B cell (primary cell): ENCODE data around the gene PFDN5. TPM values are rescaled to one million over a fixed set of nuclear protein-coding genes. Genes with fewer than 3 reads are reported as not detected.

ENCODE experiments used
- ATAC-seq: fragments of 200-7000 bp; cut with Tn5 transposase; one replicate; pipeline ENCODE4 v1.10.0; 2021; ENCODE audit warnings: low read depth, mild to moderate bottlenecking, moderate number of reproducible peaks, moderate library complexity
- CTCF ChIA-PET: fragments of 350-600 bp; sonication (Branson Sonifier 250); formaldehyde crosslinking; loops from one replicate; lab custom pipeline; 2021; ENCODE audit warnings: antibody characterized with exemption, inconsistent platforms; lab: Charles Lee
- POLR2A ChIA-PET: fragments of 350-600 bp; sonication (Branson Sonifier 250); formaldehyde crosslinking; loops from one replicate; lab custom pipeline; 2021; ENCODE audit warnings: antibody characterized with exemption; lab: Charles Lee
- DNase-seq: peaks from one replicate; pipeline ENCODE4 v3.0.0; 2013
- H2AFZ ChIP-seq: 2 replicates; pipeline ENCODE4 v1.6.1; 2012; ENCODE audit warnings: mild to moderate bottlenecking, low read depth, low read length; ENCODE audit not compliant: insufficient read depth, poor library complexity, severe bottlenecking
- H3K27ac ChIP-seq, 2 donors: 1 replicate in 1 of 2; 2 replicates in 1 of 2; pipeline ENCODE4 v1.5.1; 2012 to 2013; ENCODE audit warnings: low read length in 2 of 2, mild to moderate bottlenecking in 2 of 2, moderate library complexity in 1 of 2
- H3K27me3 ChIP-seq, 4 experiments: fragments of 200-600 bp in 1 of 4; sonication (generic) in 1 of 4; replicated peaks in 1 of 4; 1 replicate in 2 of 4; 2 replicates in 2 of 4; pipeline versions ENCODE4 v1.6.1 to v1.7.0; 2013 to 2016; ENCODE audit warnings: low read length in 3 of 4, mild to moderate bottlenecking in 2 of 4, mixed read lengths in 1 of 4, moderate library complexity in 1 of 4; ENCODE audit not compliant: insufficient read depth in 4 of 4, control insufficient read depth in 3 of 4; ENCODE audit errors: control extremely low read depth in 1 of 4
- H3K36me3 ChIP-seq, 2 experiments: replicated peaks in 1 of 2; 1 replicate in 1 of 2; 2 replicates in 1 of 2; pipeline versions ENCODE4 v1.6.1 to v1.7.1; 2013; ENCODE audit warnings: low read length in 1 of 2; ENCODE audit not compliant: insufficient read depth in 2 of 2, control insufficient read depth in 1 of 2; ENCODE audit errors: control extremely low read depth in 1 of 2, extremely low read depth in 1 of 2
- H3K4me1 ChIP-seq, 2 donors: fragments of 200-600 bp in 1 of 2; sonication (generic) in 1 of 2; 1 replicate in 1 of 2; 2 replicates in 1 of 2; pipeline versions ENCODE4 v1.5.1 to v1.6.1; 2013 to 2017; ENCODE audit warnings: low read length in 2 of 2; ENCODE audit not compliant: control insufficient read depth in 2 of 2, insufficient read depth in 2 of 2
- H3K4me2 ChIP-seq: replicated peaks from 2 replicates; pipeline ENCODE3; 2012; ENCODE audit warnings: mild to moderate bottlenecking, low read depth, low read length; ENCODE audit not compliant: poor library complexity, severe bottlenecking
- H3K4me3 ChIP-seq, 5 experiments: fragments of 200-600 bp in 1 of 5; sonication (generic) in 1 of 5; 1 replicate in 3 of 5; 2 replicates in 2 of 5; pipeline versions ENCODE4 v1.5.1 to v1.7.0; 2011 to 2016; ENCODE audit warnings: low read length in 4 of 5, mild to moderate bottlenecking in 4 of 5, low read depth in 2 of 5, control low read depth in 1 of 5, moderate library complexity in 1 of 5; ENCODE audit not compliant: insufficient read depth in 1 of 5; ENCODE audit errors: control extremely low read depth in 1 of 5, extremely low read depth in 1 of 5
- H3K79me2 ChIP-seq: fragments of 200-600 bp; sonication (generic); one replicate; pipeline ENCODE4 v1.6.0; 2016; ENCODE audit warnings: low read length; ENCODE audit not compliant: control insufficient read depth, insufficient read depth
- H3K9ac ChIP-seq: fragments of 200-600 bp; sonication (generic); 2 replicates; pipeline ENCODE4 v1.6.1; 2017; ENCODE audit warnings: mild to moderate bottlenecking, low read length, moderate library complexity
- H3K9me3 ChIP-seq, 3 donors: one replicate each; pipeline versions ENCODE4 v1.6.1 to v1.7.1; 2013; ENCODE audit warnings: low read length in 2 of 3; ENCODE audit not compliant: control insufficient read depth in 2 of 3, insufficient read depth in 1 of 3; ENCODE audit errors: control extremely low read depth in 1 of 3
- H4K20me1 ChIP-seq: 2 replicates; pipeline ENCODE4 v1.6.0; 2012; ENCODE audit warnings: mild to moderate bottlenecking, low read length; ENCODE audit not compliant: insufficient read depth, control insufficient read depth, poor library complexity, severe bottlenecking
- H3K27ac Mint-ChIP-seq: one replicate; pipeline ENCODE4 v1.8.0; 2021; ENCODE audit warnings: mixed read lengths
- H3K27me3 Mint-ChIP-seq: one replicate; pipeline ENCODE4 v1.8.0; 2021; ENCODE audit warnings: mixed read lengths
- H3K4me1 Mint-ChIP-seq: one replicate; pipeline ENCODE4 v1.8.0; 2021; ENCODE audit warnings: mixed read lengths
- H3K4me3 Mint-ChIP-seq: one replicate; pipeline ENCODE4 v1.8.0; 2021; ENCODE audit warnings: mixed read lengths
- H3K9me3 Mint-ChIP-seq: one replicate; pipeline ENCODE4 v1.8.0; 2022; ENCODE audit warnings: mixed read lengths; ENCODE audit not compliant: insufficient read depth
- EZH2 ChIP-seq: IDR thresholded peaks from 2 replicates; pipeline ENCODE4 v1.6.1; 2012; ENCODE audit warnings: borderline replicate concordance, low read depth, mild to moderate bottlenecking, moderate library complexity, low read length; ENCODE audit not compliant: insufficient read depth, poor library complexity, severe bottlenecking
- WGBS: methylation state at CpG from one replicate; pipeline ENCODE4 v1.1.5; 2013; ENCODE audit warnings: missing lambda C conversion rate; ENCODE audit not compliant: insufficient coverage; 5-methylcytosine and 5-hydroxymethylcytosine counted together
- intact Hi-C: fragments of 100-400 bp; cut with micrococcal nuclease; formaldehyde crosslinking; loops from one replicate; pipeline ENCODE4 v1.10.0; 2022
- polyA plus RNA-seq: library from polyadenylated mRNA; depleted of rRNA; stranded (reverse); fragments of >200 nt; gene quantifications from 2 replicates; pipeline ENCODE4 v1.2.3, GENCODE V29; 2012
- total RNA-seq, 2 donors: library from RNA; stranded (reverse); fragments of 120-200 nt in 1 of 2; gene quantifications; 1 replicate in 1 of 2; 2 replicates in 1 of 2; pipeline versions ENCODE4 v1.2.3 to v1.2.4, GENCODE V29; 2013 to 2022
- TF ChIP-seq, protein P1 (sequence below): fragments of 200-600 bp; IDR thresholded peaks from one replicate; pipeline ENCODE4 v1.8.0; 2022; ENCODE audit warnings: antibody characterized with exemption, mild to moderate bottlenecking

The PFDN5 gene
- total and polyA plus RNA-seq, 2 donors (not counting 1 experiment from before 2014, with no cell fraction given): 654 to 1,584 TPM

DNA sequence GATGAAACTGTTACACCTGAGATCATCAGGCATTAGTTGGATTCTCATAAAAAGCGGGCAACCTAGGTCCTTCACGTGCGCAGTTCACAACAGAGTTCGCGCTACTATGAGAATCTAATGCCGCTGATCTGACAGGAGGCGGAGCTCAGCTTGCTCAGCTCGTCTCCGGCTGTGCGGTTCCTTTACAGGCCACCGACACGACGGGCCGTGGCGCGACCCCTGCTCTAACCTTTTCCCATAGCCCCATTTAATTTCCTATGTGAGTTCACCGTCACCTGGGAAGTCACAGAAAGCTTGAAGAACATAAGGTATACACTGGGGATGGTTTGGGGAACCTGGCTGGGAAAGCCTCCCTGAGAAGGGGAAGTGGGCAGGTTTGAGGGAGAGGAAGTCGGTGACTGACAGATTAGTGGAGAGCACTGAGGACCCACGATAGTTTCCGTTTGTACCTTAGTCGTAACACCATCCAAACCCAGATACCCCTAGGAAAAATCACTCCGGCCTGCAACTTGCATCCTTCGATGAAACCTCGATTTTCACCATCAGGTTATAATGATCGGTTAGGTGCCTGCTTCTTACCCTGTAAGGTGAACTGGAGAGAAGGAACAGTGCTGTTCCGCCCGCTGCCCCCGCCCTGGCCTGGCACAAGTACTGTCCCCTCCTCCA, 28.9 kb downstream of the PFDN5 start:
- Histone ChIP-seq H3K9me3 (no peaks in the 10 kb centered on the region), H3K4me1 (peaks cover 26 to 38% of the 10 kb centered on the region in 2 donors), H3K27me3 (peaks cover 0 to 23% (median 8%) of the 10 kb centered on the region in 4 experiments), H3K9ac (peak overlapping the region; percentile 81), H3K27ac (peak overlapping the region; percentile 85 to 89), H3K4me3 (peak overlapping the region; percentile 70 to 85 (median 78)), H3K4me2 (peak overlapping the region; percentile 100), H2AFZ (peak overlapping the region; percentile 94), H3K79me2 (peaks cover 14% of the 10 kb centered on the region), H3K36me3 (peaks cover 0 to 6% of the 10 kb centered on the region in 2 experiments), H4K20me1 (no peaks in the 10 kb centered on the region)
- ATAC-seq (peak; percentile 37), DNase-seq (peak; percentile 85)
- 3% methylated on average over 10 of the region's 28 CpGs for WGBS
- H3K27ac Mint-ChIP-seq: peak overlapping the region; percentile 94
- POLR2A ChIA-PET: interaction anchor here (0.6 to 4.0 kb wide), 11 partner anchors 21 to 116 kb away, joined by 3 to 21 read pairs (median 7); partner anchors contain the start of genes MYG1, PFDN5 and SP1
- intact Hi-C loops: loop anchor here (1.0 to 10.0 kb wide), 9 partner anchors 21 to 301 kb away; partner anchors contain the start of genes ATF7, CSAD, SPRYD3 and ZNF740
- no peaks in the 10 kb centered on the region for H3K9me3 Mint-ChIP-seq
- H3K4me3 Mint-ChIP-seq: peak overlapping the region; percentile 92
- TF ChIP-seq, protein P1, sequence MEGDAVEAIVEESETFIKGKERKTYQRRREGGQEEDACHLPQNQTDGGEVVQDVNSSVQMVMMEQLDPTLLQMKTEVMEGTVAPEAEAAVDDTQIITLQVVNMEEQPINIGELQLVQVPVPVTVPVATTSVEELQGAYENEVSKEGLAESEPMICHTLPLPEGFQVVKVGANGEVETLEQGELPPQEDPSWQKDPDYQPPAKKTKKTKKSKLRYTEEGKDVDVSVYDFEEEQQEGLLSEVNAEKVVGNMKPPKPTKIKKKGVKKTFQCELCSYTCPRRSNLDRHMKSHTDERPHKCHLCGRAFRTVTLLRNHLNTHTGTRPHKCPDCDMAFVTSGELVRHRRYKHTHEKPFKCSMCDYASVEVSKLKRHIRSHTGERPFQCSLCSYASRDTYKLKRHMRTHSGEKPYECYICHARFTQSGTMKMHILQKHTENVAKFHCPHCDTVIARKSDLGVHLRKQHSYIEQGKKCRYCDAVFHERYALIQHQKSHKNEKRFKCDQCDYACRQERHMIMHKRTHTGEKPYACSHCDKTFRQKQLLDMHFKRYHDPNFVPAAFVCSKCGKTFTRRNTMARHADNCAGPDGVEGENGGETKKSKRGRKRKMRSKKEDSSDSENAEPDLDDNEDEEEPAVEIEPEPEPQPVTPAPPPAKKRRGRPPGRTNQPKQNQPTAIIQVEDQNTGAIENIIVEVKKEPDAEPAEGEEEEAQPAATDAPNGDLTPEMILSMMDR: no peak
- TF ChIP-seq EZH2: no peak
- H3K4me1 Mint-ChIP-seq: peaks cover 38% of the 10 kb centered on the region
- CTCF ChIA-PET: interaction anchor here (0.7 to 15.1 kb wide), 22 partner anchors 11 to 185 kb away, joined by 3 to 353 read pairs (median 5); partner anchors contain the start of genes CSAD, ESPL1, MYG1 and PFDN5
- H3K27me3 Mint-ChIP-seq: peaks cover 10% of the 10 kb centered on the region
